CD8-positive, alpha-beta memory T cell (primary cell): ENCODE measurements around the gene IL2RA. TPM values are rescaled to one million over a fixed set of nuclear protein-coding genes. Genes with fewer than 3 reads are reported as not detected.
"Not testable (repeated sequence)": the region's sequence is repeated elsewhere in the genome, so short reads cannot be mapped to it uniquely, and the experiment has no call there.

ENCODE experiments used
- CTCF ChIA-PET: fragments of 350-600 bp; sonication (Branson Sonifier 250); formaldehyde crosslinking; loops from one replicate; lab custom pipeline; 2021; ENCODE audit warnings: antibody characterized with exemption; lab: Charles Lee
- POLR2A ChIA-PET: fragments of 350-600 bp; sonication (Branson Sonifier 250); formaldehyde crosslinking; loops from one replicate; lab custom pipeline; 2021; ENCODE audit warnings: antibody characterized with exemption; lab: Charles Lee
- DNase-seq, 5 donors: peaks; one replicate each; pipeline versions ENCODE4 v3.0.0 to v3.0.0-alpha.2; 2020 to 2022; ENCODE audit warnings: mixed read lengths in 1 of 5
- H3K27ac ChIP-seq: one replicate; pipeline ENCODE4 v1.7.0; 2013; ENCODE audit warnings: low read depth, mild to moderate bottlenecking, low read length, moderate library complexity
- H3K27me3 ChIP-seq: 2 replicates; pipeline ENCODE4 v1.7.0; 2013; ENCODE audit warnings: low read length, mild to moderate bottlenecking; ENCODE audit not compliant: insufficient read depth, poor library complexity, severe bottlenecking
- H3K36me3 ChIP-seq: 2 replicates; pipeline ENCODE4 v1.7.0; 2013; ENCODE audit warnings: mild to moderate bottlenecking, low read length, moderate library complexity; ENCODE audit not compliant: insufficient read depth
- H3K4me1 ChIP-seq: 2 replicates; pipeline ENCODE4 v1.7.0; 2013; ENCODE audit warnings: mild to moderate bottlenecking, low read length, moderate library complexity; ENCODE audit not compliant: insufficient read depth
- H3K4me3 ChIP-seq: 2 replicates; pipeline ENCODE4 v1.7.0; 2013; ENCODE audit warnings: mild to moderate bottlenecking, low read length
- H3K9me3 ChIP-seq: 2 replicates; pipeline ENCODE4 v1.7.0; 2013; ENCODE audit warnings: mild to moderate bottlenecking, low read length
- H3K27ac Mint-ChIP-seq, 8 donors: one replicate each; pipeline ENCODE4 v1.8.0; 2020 to 2021; ENCODE audit warnings: mixed read lengths in 8 of 8, mild to moderate bottlenecking in 6 of 8, inconsistent platforms in 3 of 8, moderate library complexity in 3 of 8
- H3K27me3 Mint-ChIP-seq, 2 donors: one replicate each; pipeline ENCODE4 v1.8.0; 2020 to 2021; ENCODE audit warnings: mixed read lengths in 2 of 2, mild to moderate bottlenecking in 1 of 2, moderate library complexity in 1 of 2
- H3K36me3 Mint-ChIP-seq, 3 donors: one replicate each; pipeline ENCODE4 v1.8.0; 2020 to 2021; ENCODE audit warnings: mixed read lengths in 3 of 3, inconsistent platforms in 1 of 3, mild to moderate bottlenecking in 1 of 3
- H3K4me1 Mint-ChIP-seq, 3 donors: one replicate each; pipeline ENCODE4 v1.8.0; 2020 to 2021; ENCODE audit warnings: mixed read lengths in 3 of 3, inconsistent platforms in 1 of 3, mild to moderate bottlenecking in 1 of 3
- H3K4me3 Mint-ChIP-seq, 7 donors: one replicate each; pipeline ENCODE4 v1.8.0; 2020 to 2021; ENCODE audit warnings: mixed read lengths in 7 of 7, mild to moderate bottlenecking in 6 of 7, moderate library complexity in 4 of 7, inconsistent platforms in 2 of 7
- H3K9me3 Mint-ChIP-seq, 5 donors: one replicate each; pipeline ENCODE4 v1.8.0; 2020 to 2022; ENCODE audit warnings: mixed read lengths in 5 of 5, mild to moderate bottlenecking in 3 of 5, moderate library complexity in 2 of 5, inconsistent platforms in 1 of 5
- polyA plus RNA-seq: library from polyadenylated mRNA; unstranded; fragments of 300-500 nt; fragmentation: Illumina TruSeq; gene quantifications from one replicate; pipeline ENCODE4 v1.2.3, GENCODE V29; 2021
- total RNA-seq, 2 experiments: library from RNA; stranded (reverse); gene quantifications; one replicate each; pipeline ENCODE4 v1.2.3, GENCODE V29; 2021

The IL2RA gene
- total and polyA plus RNA-seq, 3 experiments from 2014 or later: 8.3 to 1,224 (median 1,178) TPM

GRCh38 chr10:5963071-5963470 is 99.1 kb downstream of the IL2RA start:
- peaks cover 0 to 73% (median 7%) of the 10 kb centered on the region in 3 donors for H3K36me3 Mint-ChIP-seq
- no peaks in the 10 kb centered on the region for H3K9me3 Mint-ChIP-seq
- no peak overlapping the region for H3K27ac ChIP-seq
- ChIA-PET POLR2A (no interaction called here), CTCF (interaction anchor here (1.2 kb wide), 1 partner anchor 13 kb away, joined by 3 read pairs; no protein-coding TSS in a partner anchor)
- H3K9me3 ChIP-seq: no peaks in the 10 kb centered on the region
- DNase-seq: no peak
- peak overlapping the region in 1 of 8 donors; percentile 8 for H3K27ac Mint-ChIP-seq
- no peak overlapping the region for H3K4me3 Mint-ChIP-seq
- H3K27me3 ChIP-seq: no peaks in the 10 kb centered on the region
- no peaks in the 10 kb centered on the region for H3K4me1 ChIP-seq
- no peaks in the 10 kb centered on the region for H3K27me3 Mint-ChIP-seq
- no peaks in the 10 kb centered on the region for H3K36me3 ChIP-seq
- H3K4me1 Mint-ChIP-seq: peaks cover 0 to 8% (median 2%) of the 10 kb centered on the region in 3 donors
- no peak overlapping the region for H3K4me3 ChIP-seq

GRCh38 chr10:5962358-5962940 is 99.7 kb downstream of the IL2RA start:
- POLR2A ChIA-PET, H3K36me3 ChIP-seq, H3K27ac ChIP-seq, H3K4me3 Mint-ChIP-seq, H3K9me3 ChIP-seq, H3K9me3 Mint-ChIP-seq, H3K27me3 ChIP-seq, H3K4me3 ChIP-seq, H3K4me1 ChIP-seq, DNase-seq, H3K27me3 Mint-ChIP-seq, H3K4me1 Mint-ChIP-seq: not testable (repeated sequence)
- CTCF ChIA-PET: interaction anchor here (1.2 kb wide), 1 partner anchor 12 kb away, joined by 3 read pairs; no protein-coding TSS in a partner anchor
- Mint-ChIP-seq H3K27ac (peak overlapping the region in 2 of 8 donors; percentile 60 to 66), H3K36me3 (peaks cover 0 to 72% (median 7%) of the 10 kb centered on the region in 3 donors)

- DNase-seq: no peak
- CTCF ChIA-PET: no interaction called here
- Histone ChIP-seq H3K4me1 (no peaks in the 10 kb centered on the region), H3K27ac (no peak overlapping the region), H3K27me3 (no peaks in the 10 kb centered on the region), H3K36me3 (no peaks in the 10 kb centered on the region), H3K9me3 (no peaks in the 10 kb centered on the region), H3K4me3 (no peak overlapping the region)
- Mint-ChIP-seq H3K9me3 (no peaks in the 10 kb centered on the region), H3K27ac (peak overlapping the region in 3 of 8 donors; percentile 29 to 95 (median 42)), H3K36me3 (peaks cover 0 to 69% (median 7%) of the 10 kb centered on the region in 3 donors), H3K4me3 (no peak overlapping the region), H3K27me3 (no peaks in the 10 kb centered on the region), H3K4me1 (peaks cover 0 to 2% (median 0%) of the 10 kb centered on the region in 3 donors)
- POLR2A ChIA-PET: no interaction called here
These were observed 100.6 kb downstream of the IL2RA start for GRCh38 chr10:5961405-5962100.

GRCh38 chr10:5960973-5961275 is 101.2 kb downstream of the IL2RA start:
- H3K36me3 ChIP-seq, H3K4me3 Mint-ChIP-seq: not testable (repeated sequence)

More at GRCh38 chr10:5960973-5961275, 101.2 kb downstream of the IL2RA start:
- H3K4me1 Mint-ChIP-seq, H3K27me3 ChIP-seq, H3K4me1 ChIP-seq, DNase-seq, H3K27me3 Mint-ChIP-seq, H3K27ac ChIP-seq, POLR2A ChIA-PET, H3K9me3 ChIP-seq, H3K4me3 ChIP-seq, H3K9me3 Mint-ChIP-seq, H3K27ac Mint-ChIP-seq: not testable (repeated sequence)
- peaks cover 0 to 72% (median 7%) of the 10 kb centered on the region in 3 donors for H3K36me3 Mint-ChIP-seq
- CTCF ChIA-PET: interaction anchor here (0.6 kb wide), 1 partner anchor 558 kb away, joined by 3 read pairs; no protein-coding TSS in a partner anchor

Other genes starting within 250 kb of the IL2RA start
- 100 to 1,000 TPM; 311 to 319 TPM for gene GDI2, start 248.9 kb downstream of the IL2RA start, total RNA-seq
- gene GDI2, start 248.9 kb downstream of the IL2RA start, polyA plus RNA-seq: 171 TPM
- 1 to 10 TPM; 7.2 to 8.5 TPM for gene ANKRD16, start 172.5 kb downstream of the IL2RA start, total RNA-seq
- 3.2 TPM for gene ANKRD16, start 172.5 kb downstream of the IL2RA start, polyA plus RNA-seq
- 10 to 100 TPM; 58.7 to 59.3 TPM for gene FBH1, start 172.1 kb downstream of the IL2RA start, total RNA-seq
- gene FBH1, start 172.1 kb downstream of the IL2RA start, polyA plus RNA-seq: 82.2 TPM
- gene IL15RA, start 84.8 kb downstream of the IL2RA start, total RNA-seq: 10 to 100 TPM; 30.1 to 33.5 TPM
- gene IL15RA, start 84.8 kb downstream of the IL2RA start, polyA plus RNA-seq: 19.8 TPM
- gene RBM17, start 26.7 kb upstream of the IL2RA start, total RNA-seq: 100 to 1,000 TPM; 269 to 282 TPM
- gene RBM17, start 26.7 kb upstream of the IL2RA start, polyA plus RNA-seq: 91.8 TPM
- 10 to 100 TPM; 53.6 to 60.1 TPM for gene PFKFB3, start 140.6 kb upstream of the IL2RA start, total RNA-seq
- 7.4 TPM for gene PFKFB3, start 140.6 kb upstream of the IL2RA start, polyA plus RNA-seq